Loucy (cell line): Measurements from ENCODE around the gene TTC31.

ENCODE experiments used
- H2AFZ ChIP-seq: fragments of 200-600 bp; sonication (generic); 2 replicates; pipeline ENCODE4 v1.6.0; 2016; ENCODE audit warnings: antibody characterized with exemption, mild to moderate bottlenecking, low read length, moderate library complexity
- H3F3A ChIP-seq: fragments of 200-600 bp; 2 replicates; pipeline ENCODE4 v1.6.0; 2016; ENCODE audit warnings: antibody characterized with exemption, low read depth, mild to moderate bottlenecking
- H3K27me3 ChIP-seq: fragments of 200-600 bp; sonication (generic); 2 replicates; pipeline ENCODE4 v1.6.1; 2014; ENCODE audit warnings: low read length, mild to moderate bottlenecking; ENCODE audit not compliant: insufficient read depth, poor library complexity, severe bottlenecking
- H3K36me3 ChIP-seq: fragments of 200-600 bp; sonication (generic); 2 replicates; pipeline ENCODE4 v1.6.1; 2016; ENCODE audit warnings: low read length; ENCODE audit not compliant: insufficient read depth
- H3K4me1 ChIP-seq: fragments of 200-600 bp; sonication (generic); 2 replicates; pipeline ENCODE4 v1.5.1; 2014; ENCODE audit warnings: low read length, mild to moderate bottlenecking; ENCODE audit not compliant: insufficient read depth, poor library complexity, severe bottlenecking
- H3K4me2 ChIP-seq: fragments of 200-600 bp; sonication (generic); 2 replicates; pipeline ENCODE4 v1.6.0; 2014; ENCODE audit warnings: antibody characterized with exemption, low read length, low read depth, mild to moderate bottlenecking; ENCODE audit not compliant: poor library complexity, severe bottlenecking
- H3K4me3 ChIP-seq: fragments of 200-600 bp; sonication (generic); 2 replicates; pipeline ENCODE4 v1.5.1; 2014; ENCODE audit warnings: low read length, mild to moderate bottlenecking, mixed read lengths; ENCODE audit not compliant: poor library complexity, severe bottlenecking
- H3K79me2 ChIP-seq: fragments of 200-600 bp; sonication (generic); 2 replicates; pipeline ENCODE4 v1.6.1; 2014; ENCODE audit warnings: low read length; ENCODE audit not compliant: insufficient read depth
- H3K9ac ChIP-seq: fragments of 200-600 bp; sonication (generic); 2 replicates; pipeline ENCODE4 v1.6.0; 2014; ENCODE audit warnings: mild to moderate bottlenecking, low read depth, low read length, moderate library complexity; ENCODE audit not compliant: poor library complexity, severe bottlenecking
- H3K9me2 ChIP-seq: fragments of 200-600 bp; sonication (generic); replicated peaks from 2 replicates; pipeline ENCODE4 v1.6.1; 2016; ENCODE audit warnings: low read depth, low read length, mixed read lengths
- H3K9me3 ChIP-seq: fragments of 200-600 bp; sonication (generic); 2 replicates; pipeline ENCODE4 v1.6.1; 2014; ENCODE audit warnings: mild to moderate bottlenecking, antibody characterized with exemption, low read length, low read depth; ENCODE audit not compliant: insufficient read depth
- H4K20me1 ChIP-seq: fragments of 200-600 bp; sonication (generic); 2 replicates; pipeline ENCODE4 v1.6.0; 2014; ENCODE audit warnings: antibody characterized with exemption, low read length, mild to moderate bottlenecking; ENCODE audit not compliant: insufficient read depth, poor library complexity, severe bottlenecking
- CTCF ChIP-seq: fragments of 200-600 bp; sonication (generic); conservative IDR thresholded peaks from 2 replicates; pipeline ENCODE4 v1.5.1; 2014; ENCODE audit warnings: mild to moderate bottlenecking, antibody characterized with exemption, low read length
- EZH2phosphoT487 ChIP-seq: fragments of 200-600 bp; IDR thresholded peaks from 2 replicates; pipeline ENCODE4 v1.6.1; 2018; ENCODE audit warnings: antibody characterized with exemption, mild to moderate bottlenecking, moderate library complexity, borderline replicate concordance

Gene TTC31

GRCh38 chr2:74514368-74515270 lies 31.7 kb downstream of the TTC31 start, which contains the start of gene TLX2:
Gene TLX2, plus strand, starts transcription at chr2:74514450. Its CDS starts 357 bp downstream, at chr2:74514807.
- H3K9me2 ChIP-seq: no peaks in the 10 kb centered on the region
- H3K9me3 ChIP-seq: no peaks in the 10 kb centered on the region
- H3K4me3 ChIP-seq: peak within 1 kb of the TSS; percentile 53
- no peaks in the 10 kb centered on the region for H4K20me1 ChIP-seq
- H3K79me2 ChIP-seq: no peaks in the 10 kb centered on the region
- peak within 1 kb of the TSS; percentile 54 for H3K4me2 ChIP-seq
- peaks cover 14% of the 10 kb centered on the region for H3K27me3 ChIP-seq
- H3K9ac ChIP-seq: peak within 1 kb of the TSS; percentile 8
- no peaks in the 10 kb centered on the region for H3K36me3 ChIP-seq
- no peaks in the 10 kb centered on the region for H3F3A ChIP-seq
- no peak for TF ChIP-seq CTCF
- TF ChIP-seq EZH2phosphoT487: no peak
- peak within 1 kb of the TSS; percentile 43; the same call in 1 of the 2 replicates for H2AFZ ChIP-seq
- peaks cover 5% of the 10 kb centered on the region for H3K4me1 ChIP-seq

GRCh38 chr2:74515271-74515980 lies 32.5 kb downstream of the TTC31 start:
- Histone ChIP-seq H3K27me3 (peaks cover 14% of the 10 kb centered on the region), H3F3A (no peaks in the 10 kb centered on the region), H3K4me1 (peaks cover 5% of the 10 kb centered on the region), H3K79me2 (no peaks in the 10 kb centered on the region), H4K20me1 (no peaks in the 10 kb centered on the region), H2AFZ (no peak overlapping the region), H3K4me3 (no peak overlapping the region), H3K9me3 (no peaks in the 10 kb centered on the region), H3K9ac (no peak overlapping the region), H3K9me2 (no peaks in the 10 kb centered on the region), H3K4me2 (no peak overlapping the region), H3K36me3 (no peaks in the 10 kb centered on the region)
- TF ChIP-seq EZH2phosphoT487: no peak
- TF ChIP-seq CTCF: no peak

- Histone ChIP-seq H3K9me2 (no peaks in the 10 kb centered on the region), H3K4me1 (peaks cover 5% of the 10 kb centered on the region), H2AFZ (no peak overlapping the region), H3K9me3 (no peaks in the 10 kb centered on the region), H3K4me2 (no peak overlapping the region), H3K27me3 (peaks cover 14% of the 10 kb centered on the region), H3K9ac (no peak overlapping the region), H4K20me1 (no peaks in the 10 kb centered on the region), H3K36me3 (no peaks in the 10 kb centered on the region), H3F3A (no peaks in the 10 kb centered on the region), H3K4me3 (no peak overlapping the region), H3K79me2 (no peaks in the 10 kb centered on the region)
- TF ChIP-seq CTCF: no peak
- TF ChIP-seq EZH2phosphoT487: no peak
Measured at GRCh38 chr2:74515981-74516633, 33.2 kb downstream of the TTC31 start.
